Measurements from ENCODE around the gene SPATA33. TPM values are rescaled to one million over a fixed set of nuclear protein-coding genes. Genes with fewer than 3 reads are reported as not detected.

SPATA33 gene
- total RNA-seq, 1 experiment from 2014 or later = 12.0 TPM

- DNase-seq (ENCODE audit: low spot score) = no peak
- TF ChIP-seq ETV6 (CRISPR knock-in tag; IDR thresholded peaks at IDR 0.05) (peak; percentile 99), ZNF671 (CRISPR knock-in tag; IDR thresholded peaks at IDR 0.05) (no peak)
- Mint-ChIP-seq H3K27me3 (ENCODE audit: low read depth) (no peaks in the 10 kb centered on the region), H3K27ac (no peak overlapping the region), H3K36me3 (no peaks in the 10 kb centered on the region), H3K4me1 (peaks cover 17% of the 10 kb centered on the region), H3K9me3 (peaks cover 5% of the 10 kb centered on the region), H3K4me3 (no peak overlapping the region)
- ChIA-PET POLR2A (no interaction called here), CTCF (interaction anchor here (1.2 to 6.2 kb wide), 3 partner anchors 15 to 59 kb away, joined by 6 to 79 read pairs (median 7); no protein-coding TSS in a partner anchor)
- no peak for ATAC-seq
Measured at GRCh38 chr16:89616623-89617022, 41.0 kb upstream of the SPATA33 start.

- ChIA-PET CTCF (interaction anchor here (0.6 to 6.2 kb wide), 4 partner anchors 16 to 60 kb away, joined by 4 to 79 read pairs (median 6); no protein-coding TSS in a partner anchor), POLR2A (no interaction called here)
Measured at GRCh38 chr16:89617036-89617435, 40.6 kb upstream of the SPATA33 start.

More at GRCh38 chr16:89617036-89617435, 40.6 kb upstream of the SPATA33 start:
- no peaks in the 10 kb centered on the region for H3K27me3 Mint-ChIP-seq (ENCODE audit: low read depth)
- TF ChIP-seq GRHL2 (CRISPR knock-in tag; IDR thresholded peaks at IDR 0.05; ENCODE audit: insufficient replicate concordance, severe bottlenecking) (no peak), AR (CRISPR knock-in tag; IDR thresholded peaks at IDR 0.05) (no peak), ZNF396 (CRISPR knock-in tag; IDR thresholded peaks at IDR 0.05; ENCODE audit: borderline replicate concordance) (no peak), USF2 (CRISPR knock-in tag; IDR thresholded peaks at IDR 0.05) (no peak), ATF3 (CRISPR knock-in tag; conservative IDR thresholded peaks at IDR 0.05) (no peak), RELA (CRISPR knock-in tag; IDR thresholded peaks at IDR 0.05; ENCODE audit: borderline replicate concordance) (no peak), AFF4 (CRISPR knock-in tag; IDR thresholded peaks at IDR 0.05; ENCODE audit: borderline replicate concordance) (no peak), RORB (CRISPR knock-in tag; IDR thresholded peaks at IDR 0.05) (no peak), EMX1 (CRISPR knock-in tag; IDR thresholded peaks at IDR 0.05) (no peak), ZNF416 (CRISPR knock-in tag; IDR thresholded peaks at IDR 0.05) (no peak), ZNF532 (CRISPR knock-in tag; IDR thresholded peaks at IDR 0.05; ENCODE audit: borderline replicate concordance) (no peak), NFATC4 (CRISPR knock-in tag; IDR thresholded peaks at IDR 0.05) (no peak), NFYB (CRISPR knock-in tag; conservative IDR thresholded peaks at IDR 0.05; ENCODE audit: low read depth) (no peak)
- H3K27ac Mint-ChIP-seq = no peak overlapping the region
- H3K9me3 Mint-ChIP-seq = peaks cover 5% of the 10 kb centered on the region
- H3K4me1 Mint-ChIP-seq = peaks cover 17% of the 10 kb centered on the region
- ATAC-seq (no peak), DNase-seq (ENCODE audit: low spot score) (no peak)
- H3K4me3 Mint-ChIP-seq = no peak overlapping the region
- no peaks in the 10 kb centered on the region for H3K36me3 Mint-ChIP-seq

Measured in WTC11 (cell line).